ENCODE measurements around the gene MOK.

MOK gene

DNA sequence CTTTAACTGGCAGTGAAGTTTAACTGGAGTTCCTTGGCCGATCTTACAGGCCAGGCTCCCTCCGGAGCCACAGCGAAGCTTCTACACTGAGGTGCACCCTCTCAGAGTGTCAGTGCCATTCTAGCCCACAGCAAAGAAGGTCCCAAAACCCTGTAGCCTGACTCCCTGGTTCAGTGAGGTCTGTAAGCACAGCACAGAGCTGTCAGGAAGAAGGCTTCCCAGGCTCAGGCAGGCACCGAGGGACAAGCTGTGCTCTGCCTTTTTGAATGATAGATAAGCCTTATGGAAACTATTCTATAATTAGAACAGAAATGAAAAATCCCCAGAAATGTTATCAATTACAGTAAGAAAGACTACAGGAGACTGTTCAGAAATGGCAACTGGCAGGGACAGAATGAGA lies 40.2 kb downstream of the MOK start:
- H3K27ac ChIP-seq: no peak overlapping the region
- TF ChIP-seq, protein P1, sequence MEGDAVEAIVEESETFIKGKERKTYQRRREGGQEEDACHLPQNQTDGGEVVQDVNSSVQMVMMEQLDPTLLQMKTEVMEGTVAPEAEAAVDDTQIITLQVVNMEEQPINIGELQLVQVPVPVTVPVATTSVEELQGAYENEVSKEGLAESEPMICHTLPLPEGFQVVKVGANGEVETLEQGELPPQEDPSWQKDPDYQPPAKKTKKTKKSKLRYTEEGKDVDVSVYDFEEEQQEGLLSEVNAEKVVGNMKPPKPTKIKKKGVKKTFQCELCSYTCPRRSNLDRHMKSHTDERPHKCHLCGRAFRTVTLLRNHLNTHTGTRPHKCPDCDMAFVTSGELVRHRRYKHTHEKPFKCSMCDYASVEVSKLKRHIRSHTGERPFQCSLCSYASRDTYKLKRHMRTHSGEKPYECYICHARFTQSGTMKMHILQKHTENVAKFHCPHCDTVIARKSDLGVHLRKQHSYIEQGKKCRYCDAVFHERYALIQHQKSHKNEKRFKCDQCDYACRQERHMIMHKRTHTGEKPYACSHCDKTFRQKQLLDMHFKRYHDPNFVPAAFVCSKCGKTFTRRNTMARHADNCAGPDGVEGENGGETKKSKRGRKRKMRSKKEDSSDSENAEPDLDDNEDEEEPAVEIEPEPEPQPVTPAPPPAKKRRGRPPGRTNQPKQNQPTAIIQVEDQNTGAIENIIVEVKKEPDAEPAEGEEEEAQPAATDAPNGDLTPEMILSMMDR (conservative IDR thresholded peaks at IDR 0.05): no peak
- no peak for TF ChIP-seq ZFX (IDR thresholded peaks at IDR 0.05)

DNA sequence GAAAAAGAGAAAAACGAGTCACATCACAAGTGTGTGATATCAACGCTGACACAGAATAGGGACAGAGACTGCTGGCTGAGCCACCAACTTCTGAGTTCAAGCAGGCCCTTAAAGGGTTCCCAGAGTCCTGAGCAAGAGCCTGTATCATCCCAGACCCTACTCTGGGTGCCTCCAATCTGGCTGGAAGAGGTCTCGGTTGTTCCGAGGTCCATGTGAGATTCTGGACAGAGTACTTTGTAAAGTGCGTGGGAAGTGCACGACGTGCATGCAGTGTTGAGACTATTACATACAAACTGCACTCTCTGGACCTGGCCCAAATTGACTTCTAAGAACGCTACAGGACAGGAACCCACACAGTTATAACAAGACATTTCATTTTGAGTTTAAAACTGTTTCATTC lies 40.6 kb downstream of the MOK start:
- no peak overlapping the region for H3K27ac ChIP-seq
- TF ChIP-seq ZFX (IDR thresholded peaks at IDR 0.05): no peak
- TF ChIP-seq, protein P1 (conservative IDR thresholded peaks at IDR 0.05): no peak

DNA sequence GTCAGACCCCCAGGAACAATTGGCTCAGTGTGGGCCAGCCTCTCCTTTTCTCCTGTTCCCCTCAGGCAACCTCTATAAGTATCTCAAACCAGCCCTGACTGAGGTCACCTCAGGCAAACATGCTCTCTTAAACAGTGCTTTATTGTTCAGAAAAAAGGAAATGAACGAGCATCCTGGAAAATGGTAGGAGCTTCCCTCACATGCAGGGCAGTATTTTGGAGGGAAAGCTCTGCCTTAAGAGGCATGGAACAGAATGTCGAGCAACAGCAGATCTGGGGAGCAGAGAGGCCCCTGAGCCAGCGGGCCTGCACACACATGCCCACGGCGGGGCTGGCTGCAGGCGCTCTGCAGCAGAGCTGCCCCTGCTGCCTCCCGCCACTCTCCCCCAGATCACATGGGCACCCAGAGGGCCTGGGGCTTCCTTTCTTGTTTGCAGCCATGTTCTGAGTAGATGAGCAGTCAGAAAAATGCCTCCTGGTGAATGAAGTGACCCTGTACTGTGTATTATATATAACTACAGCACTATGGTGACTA lies 42.0 kb downstream of the MOK start:
- TF ChIP-seq, protein P1 (conservative IDR thresholded peaks at IDR 0.05): no peak
- TF ChIP-seq ZFX (IDR thresholded peaks at IDR 0.05): no peak
- H3K27ac ChIP-seq: no peak overlapping the region

DNA sequence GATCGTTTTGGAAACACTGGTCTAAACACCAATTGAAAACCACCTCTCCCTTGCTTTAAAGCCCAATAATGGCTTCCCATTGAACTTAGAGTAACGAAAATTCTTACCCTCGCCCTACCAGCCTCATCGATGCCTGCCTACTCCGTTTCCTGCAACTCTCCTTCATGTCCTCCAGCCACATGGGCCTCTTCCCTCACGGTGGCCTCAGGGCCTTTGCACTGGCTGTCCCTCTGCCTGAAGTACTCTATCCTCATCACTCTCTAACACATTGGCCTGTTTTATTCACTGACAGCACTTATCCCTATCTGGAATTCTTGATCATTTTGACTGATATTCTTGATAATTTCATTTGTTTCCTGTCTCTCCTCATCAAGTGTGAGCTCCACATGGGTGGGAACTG lies 46.8 kb downstream of the MOK start:
- H3K27ac ChIP-seq: no peak overlapping the region
- TF ChIP-seq ZFX (IDR thresholded peaks at IDR 0.05): no peak
- TF ChIP-seq, protein P1 (conservative IDR thresholded peaks at IDR 0.05): no peak

DNA sequence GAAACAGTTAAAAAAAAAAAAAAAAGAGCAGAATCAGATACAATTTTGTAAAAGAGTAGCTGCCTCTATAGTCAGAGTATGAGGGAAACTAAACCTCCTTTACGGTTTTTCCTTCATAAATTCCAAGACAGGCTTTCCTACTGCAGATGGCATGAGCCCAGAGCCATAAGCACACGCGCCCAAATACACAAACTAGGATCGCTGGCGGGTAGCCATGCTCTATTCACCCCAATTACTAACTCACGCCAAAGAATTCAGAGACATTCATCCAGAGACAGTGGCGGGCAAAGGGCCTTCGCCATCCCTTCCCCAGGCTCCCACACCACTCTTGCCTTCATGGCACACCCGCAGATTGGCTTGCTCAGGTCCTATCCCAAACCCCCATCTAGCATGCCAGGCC lies 48.2 kb downstream of the MOK start:
- no peak overlapping the region for H3K27ac ChIP-seq
- no peak for TF ChIP-seq ZFX (IDR thresholded peaks at IDR 0.05)
- TF ChIP-seq, protein P1 (conservative IDR thresholded peaks at IDR 0.05): no peak

DNA sequence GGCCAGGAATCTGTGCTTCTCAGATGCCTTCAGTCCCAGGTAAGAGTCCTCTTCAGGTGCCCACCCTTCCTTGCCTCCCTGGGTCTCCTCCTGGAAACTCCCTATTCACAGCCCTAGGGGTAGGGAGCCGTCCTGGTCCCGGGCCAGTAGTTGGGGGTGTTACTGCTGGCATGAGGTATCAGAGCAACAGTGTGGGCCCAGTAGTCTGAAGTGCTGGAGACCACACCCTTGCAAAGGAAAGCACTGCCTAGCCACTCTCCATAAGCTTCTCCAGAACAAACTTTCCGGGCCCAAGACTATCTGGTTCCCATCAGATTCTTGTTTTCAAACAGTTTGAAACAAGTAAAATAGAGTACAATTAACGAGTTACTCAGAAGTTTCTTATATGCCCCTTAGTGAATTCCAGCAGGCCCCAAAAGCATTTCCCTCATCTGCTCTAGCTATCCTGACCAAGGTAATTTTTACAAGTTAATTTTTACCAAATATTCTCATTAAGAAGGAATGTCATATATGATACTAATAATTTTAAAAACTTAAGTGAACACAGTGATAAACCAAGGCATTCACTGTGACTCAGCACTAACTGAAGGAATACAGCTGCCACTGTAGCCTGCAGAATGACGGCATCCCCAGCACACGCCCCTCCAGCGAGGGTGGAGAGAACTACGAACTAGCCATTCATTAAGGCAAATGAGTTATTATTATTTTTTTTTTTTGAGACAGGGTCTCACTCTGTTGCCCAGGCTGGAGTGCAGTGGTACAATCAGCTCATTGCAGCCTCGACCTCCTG lies 49.4 kb downstream of the MOK start:
- no peak overlapping the region for H3K27ac ChIP-seq
- TF ChIP-seq, protein P1 (conservative IDR thresholded peaks at IDR 0.05): no peak
- no peak for TF ChIP-seq ZFX (IDR thresholded peaks at IDR 0.05)

Data from C4-2B (cell line).